VCaP (cell line): ENCODE data around the gene IQSEC3.
"Not testable (repeated sequence)": the region's sequence is repeated elsewhere in the genome, so short reads cannot be mapped to it uniquely, and the experiment has no call there.

Experiments
- H3K27ac ChIP-seq: fragments of 450-650 bp; 2 replicates; pipeline ENCODE4 v1.5.1; 2017
- CTCF ChIP-seq: fragments of 450-650 bp; conservative IDR thresholded peaks from 2 replicates; pipeline ENCODE4 v1.5.1; 2017; ENCODE audit warnings: mild to moderate bottlenecking, moderate library complexity

IQSEC3 gene

GRCh38 chr12:66428-66781 lies at the start of gene IQSEC3:
IQSEC3 (plus strand) TSS chr12:66767; CDS start chr12:66883, 116 bp downstream.
- H3K27ac ChIP-seq = not testable (repeated sequence)

GRCh38 chr12:17370-18340 lies 48.9 kb upstream of the IQSEC3 start:
- not testable (repeated sequence) for H3K27ac ChIP-seq

GRCh38 chr12:18821-19567 lies 47.6 kb upstream of the IQSEC3 start:
- H3K27ac ChIP-seq = not testable (repeated sequence)

GRCh38 chr12:19906-20305 lies 46.7 kb upstream of the IQSEC3 start:
- not testable (repeated sequence) for H3K27ac ChIP-seq

GRCh38 chr12:20757-21156 lies 45.8 kb upstream of the IQSEC3 start:
- no peak for TF ChIP-seq CTCF
- no peak overlapping the region for H3K27ac ChIP-seq

- no peak overlapping the region for H3K27ac ChIP-seq
- TF ChIP-seq CTCF = no peak
Observed at GRCh38 chr12:21301-22189, 45.0 kb upstream of the IQSEC3 start.

GRCh38 chr12:22190-22529 lies 44.4 kb upstream of the IQSEC3 start:
- H3K27ac ChIP-seq = no peak overlapping the region
- no peak for TF ChIP-seq CTCF

GRCh38 chr12:22530-23201 lies 43.9 kb upstream of the IQSEC3 start:
- TF ChIP-seq CTCF = no peak
- no peak overlapping the region for H3K27ac ChIP-seq

GRCh38 chr12:27904-28303 lies 38.7 kb upstream of the IQSEC3 start:
- H3K27ac ChIP-seq = not testable (repeated sequence)

- H3K27ac ChIP-seq = not testable (repeated sequence)
Observed at GRCh38 chr12:38775-39174, 27.8 kb upstream of the IQSEC3 start.

- H3K27ac ChIP-seq = not testable (repeated sequence)
Observed at GRCh38 chr12:39555-40265, 26.9 kb upstream of the IQSEC3 start.

- not testable (repeated sequence) for H3K27ac ChIP-seq
Observed at GRCh38 chr12:44352-44751, 22.2 kb upstream of the IQSEC3 start.

- not testable (repeated sequence) for H3K27ac ChIP-seq
Observed at GRCh38 chr12:45235-45990, 21.2 kb upstream of the IQSEC3 start.

- not testable (repeated sequence) for H3K27ac ChIP-seq
Observed at GRCh38 chr12:45991-46358, 20.6 kb upstream of the IQSEC3 start.
